H9 (cell line): Measurements from ENCODE around the gene ICE2. TPM values are rescaled to one million over a fixed set of nuclear protein-coding genes. Genes with fewer than 3 reads are reported as not detected.

Experiments used
- DNase-seq: peaks from one replicate; pipeline ENCODE4 v3.0.0-alpha.2; 2017
- H2AFZ ChIP-seq: one replicate; pipeline ENCODE4 v1.6.1; 2013; ENCODE audit warnings: mild to moderate bottlenecking, low read length, control low read depth, moderate library complexity
- H2AK5ac ChIP-seq: 2 replicates; pipeline ENCODE4 v1.6.1; 2013; ENCODE audit warnings: low read length, control low read depth, mixed read lengths; ENCODE audit not compliant: insufficient read length
- H2BK120ac ChIP-seq: one replicate; pipeline ENCODE4 v1.6.1; 2013; ENCODE audit warnings: low read depth, mild to moderate bottlenecking, low read length, control low read depth, inconsistent platforms; ENCODE audit not compliant: poor library complexity, severe bottlenecking
- H2BK12ac ChIP-seq: 2 replicates; pipeline ENCODE4 v1.6.1; 2013; ENCODE audit warnings: low read length, control low read depth, mixed read lengths, low read depth; ENCODE audit not compliant: insufficient read length
- H2BK15ac ChIP-seq: 2 replicates; pipeline ENCODE4 v1.6.1; 2013; ENCODE audit warnings: low read depth, low read length, control low read depth
- H2BK20ac ChIP-seq: one replicate; pipeline ENCODE4 v1.6.1; 2013; ENCODE audit warnings: low read depth, mild to moderate bottlenecking, low read length, control low read depth, inconsistent platforms; ENCODE audit not compliant: poor library complexity, severe bottlenecking
- H2BK5ac ChIP-seq: 2 replicates; pipeline ENCODE4 v1.6.1; 2013; ENCODE audit warnings: low read length, control low read depth, mixed read lengths; ENCODE audit not compliant: insufficient read length
- H3K14ac ChIP-seq: 2 replicates; pipeline ENCODE4 v1.6.1; 2013; ENCODE audit warnings: low read length, control low read depth; ENCODE audit not compliant: insufficient read depth
- H3K18ac ChIP-seq: 2 replicates; pipeline ENCODE4 v1.6.1; 2013; ENCODE audit warnings: low read depth, mild to moderate bottlenecking, mixed read lengths, low read length, control low read depth; ENCODE audit not compliant: insufficient read length
- H3K23ac ChIP-seq: 2 replicates; pipeline ENCODE4 v1.6.1; 2013; ENCODE audit warnings: low read length, control low read depth, mixed read lengths, low read depth; ENCODE audit not compliant: insufficient read length
- H3K23me2 ChIP-seq: 2 replicates; pipeline ENCODE4 v1.6.1; 2013; ENCODE audit warnings: low read depth, mild to moderate bottlenecking, mixed read lengths, low read length, control low read depth; ENCODE audit not compliant: insufficient read length, poor library complexity, severe bottlenecking
- H3K27ac ChIP-seq: 2 replicates; pipeline ENCODE4 v1.5.1; 2013; ENCODE audit warnings: low read length, control low read depth, mixed read lengths, low read depth; ENCODE audit not compliant: insufficient read length
- H3K27me3 ChIP-seq: 2 replicates; pipeline ENCODE4 v1.6.1; 2013; ENCODE audit warnings: low read length, control low read depth, inconsistent platforms; ENCODE audit not compliant: insufficient read depth
- H3K4ac ChIP-seq: 2 replicates; pipeline ENCODE4 v1.6.1; 2013; ENCODE audit warnings: low read depth, mild to moderate bottlenecking, control low read depth, inconsistent platforms, low read length, moderate library complexity
- H3K4me1 ChIP-seq: 2 replicates; pipeline ENCODE4 v1.6.1; 2013; ENCODE audit warnings: low read length, control low read depth, inconsistent platforms; ENCODE audit not compliant: insufficient read depth
- H3K4me2 ChIP-seq: 2 replicates; pipeline ENCODE4 v1.6.1; 2013; ENCODE audit warnings: low read length, control low read depth, mixed read lengths; ENCODE audit not compliant: insufficient read length, insufficient read depth
- H3K56ac ChIP-seq: 2 replicates; pipeline ENCODE4 v1.6.1; 2013; ENCODE audit warnings: low read depth, mild to moderate bottlenecking, mixed read lengths, low read length, control low read depth; ENCODE audit not compliant: insufficient read length
- H3K79me1 ChIP-seq: 2 replicates; pipeline ENCODE4 v1.6.1; 2013; ENCODE audit warnings: low read depth, mild to moderate bottlenecking, moderate library complexity, low read length, control low read depth, inconsistent platforms; ENCODE audit not compliant: insufficient read depth, poor library complexity, severe bottlenecking
- H3K79me2 ChIP-seq: 2 replicates; pipeline ENCODE4 v1.6.1; 2013; ENCODE audit warnings: low read length, control low read depth, inconsistent platforms; ENCODE audit not compliant: insufficient read depth
- H3K9ac ChIP-seq: 2 replicates; pipeline ENCODE4 v1.6.1; 2013; ENCODE audit warnings: low read length, control low read depth, mixed read lengths; ENCODE audit not compliant: insufficient read length; ENCODE audit errors: extremely low read depth
- H3K9me3 ChIP-seq: one replicate; pipeline ENCODE4 v1.6.1; 2013; ENCODE audit warnings: low read depth, low read length, inconsistent platforms; ENCODE audit not compliant: control insufficient read depth
- H3T11ph ChIP-seq: one replicate; pipeline ENCODE4 v1.6.1; 2013; ENCODE audit warnings: mild to moderate bottlenecking, low read length, control low read depth, inconsistent platforms
- H4K20me1 ChIP-seq: one replicate; pipeline ENCODE4 v1.6.1; 2013; ENCODE audit not compliant: control insufficient read depth, insufficient read length, insufficient read depth
- H4K5ac ChIP-seq: 2 replicates; pipeline ENCODE4 v1.6.1; 2013; ENCODE audit warnings: low read depth, mild to moderate bottlenecking, mixed read lengths, low read length, control low read depth; ENCODE audit not compliant: insufficient read length
- H4K8ac ChIP-seq: replicated peaks from 2 replicates; pipeline ENCODE4 v1.6.1; 2013; ENCODE audit warnings: low read length, control low read depth, mixed read lengths, low read depth; ENCODE audit not compliant: insufficient read length
- H4K91ac ChIP-seq: 2 replicates; pipeline ENCODE4 v1.6.1; 2013; ENCODE audit warnings: low read depth, mild to moderate bottlenecking, moderate library complexity, mixed read lengths, low read length, control low read depth; ENCODE audit not compliant: insufficient read length
- H3K27ac Mint-ChIP-seq, 3 experiments: 2 replicates in 2 of 3; 3 replicates in 1 of 3; pipeline ENCODE4 v1.8.0; 2020 to 2021; ENCODE audit warnings: mixed read lengths in 3 of 3, mild to moderate bottlenecking in 1 of 3, moderate library complexity in 1 of 3
- H3K27me3 Mint-ChIP-seq: 2 replicates; pipeline ENCODE4 v1.8.0; 2021; ENCODE audit warnings: low read depth, mild to moderate bottlenecking, moderate library complexity, mixed read lengths
- H3K36me3 Mint-ChIP-seq, 3 experiments: 2 replicates in 2 of 3; 3 replicates in 1 of 3; pipeline ENCODE4 v1.8.0; 2020 to 2021; ENCODE audit warnings: low read depth in 3 of 3, mixed read lengths in 3 of 3; ENCODE audit not compliant: insufficient read depth in 1 of 3
- H3K4me1 Mint-ChIP-seq, 2 experiments: 2 replicates each; pipeline ENCODE4 v1.8.0; 2020; ENCODE audit warnings: mixed read lengths in 2 of 2
- H3K4me3 Mint-ChIP-seq, 2 experiments: 2 replicates in 1 of 2; 3 replicates in 1 of 2; pipeline ENCODE4 v1.8.0; 2020 to 2021; ENCODE audit warnings: mild to moderate bottlenecking in 2 of 2, mixed read lengths in 2 of 2, moderate library complexity in 1 of 2
- H3K9me3 Mint-ChIP-seq, 2 experiments: 2 replicates in 1 of 2; 3 replicates in 1 of 2; pipeline ENCODE4 v1.8.0; 2020; ENCODE audit warnings: mild to moderate bottlenecking in 2 of 2, mixed read lengths in 2 of 2, moderate library complexity in 1 of 2
- WGBS: extraction: QIAGEN DNeasy Blood & Tissue Kit; methylation state at CpG from one replicate; pipeline ENCODE4 v1.1.7; 2013; ENCODE audit warnings: missing lambda C conversion rate, low lambda C conversion rate, mixed read lengths; ENCODE audit not compliant: insufficient read length; ENCODE audit errors: extremely low coverage; 5-methylcytosine and 5-hydroxymethylcytosine counted together
- total RNA-seq: library from RNA; stranded (reverse); gene quantifications from 2 replicates; pipeline ENCODE4 v1.2.1, GENCODE V29; 2021
- TF ChIP-seq, protein P1 (sequence below): fragments of 200-600 bp; sonication (generic); conservative IDR thresholded peaks from 3 replicates; pipeline ENCODE4 v1.8.0; 2021; ENCODE audit warnings: antibody characterized with exemption, mild to moderate bottlenecking

The ICE2 gene
- total RNA-seq, 1 experiment from 2014 or later, result 76.3 TPM

GRCh38 chr15:60396560-60396957 lies 82.4 kb downstream of the ICE2 start:
- no peak overlapping the region for H3K56ac ChIP-seq
- no peak overlapping the region for H3K23ac ChIP-seq
- H3K79me1 ChIP-seq, result no peaks in the 10 kb centered on the region
- H2AK5ac ChIP-seq, result no peak overlapping the region
- no peak overlapping the region for H3K9ac ChIP-seq
- H4K91ac ChIP-seq, result no peak overlapping the region
- peaks cover 23% of the 10 kb centered on the region for H3K23me2 ChIP-seq
- H2BK15ac ChIP-seq, result no peak overlapping the region
- Mint-ChIP-seq H3K9me3 (no peaks in the 10 kb centered on the region; a peak in 1 of 5 replicates), H3K36me3 (peaks cover 0 to 6% (median 3%) of the 10 kb centered on the region in 3 experiments; a peak in 2 of 7 replicates), H3K27ac (no peak overlapping the region; a peak in 1 of 7 replicates), H3K27me3 (peaks cover 40% of the 10 kb centered on the region), H3K4me3 (peak overlapping the region; percentile 73 to 84), H3K4me1 (peaks cover 60 to 61% of the 10 kb centered on the region in 2 experiments)
- H4K8ac ChIP-seq, result no peak overlapping the region
- TF ChIP-seq, protein P1, sequence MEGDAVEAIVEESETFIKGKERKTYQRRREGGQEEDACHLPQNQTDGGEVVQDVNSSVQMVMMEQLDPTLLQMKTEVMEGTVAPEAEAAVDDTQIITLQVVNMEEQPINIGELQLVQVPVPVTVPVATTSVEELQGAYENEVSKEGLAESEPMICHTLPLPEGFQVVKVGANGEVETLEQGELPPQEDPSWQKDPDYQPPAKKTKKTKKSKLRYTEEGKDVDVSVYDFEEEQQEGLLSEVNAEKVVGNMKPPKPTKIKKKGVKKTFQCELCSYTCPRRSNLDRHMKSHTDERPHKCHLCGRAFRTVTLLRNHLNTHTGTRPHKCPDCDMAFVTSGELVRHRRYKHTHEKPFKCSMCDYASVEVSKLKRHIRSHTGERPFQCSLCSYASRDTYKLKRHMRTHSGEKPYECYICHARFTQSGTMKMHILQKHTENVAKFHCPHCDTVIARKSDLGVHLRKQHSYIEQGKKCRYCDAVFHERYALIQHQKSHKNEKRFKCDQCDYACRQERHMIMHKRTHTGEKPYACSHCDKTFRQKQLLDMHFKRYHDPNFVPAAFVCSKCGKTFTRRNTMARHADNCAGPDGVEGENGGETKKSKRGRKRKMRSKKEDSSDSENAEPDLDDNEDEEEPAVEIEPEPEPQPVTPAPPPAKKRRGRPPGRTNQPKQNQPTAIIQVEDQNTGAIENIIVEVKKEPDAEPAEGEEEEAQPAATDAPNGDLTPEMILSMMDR, result no peak
- H3K4me2 ChIP-seq, result peak overlapping the region; percentile 87
- no peak overlapping the region for H3K18ac ChIP-seq
- H2BK20ac ChIP-seq, result no peak overlapping the region
- peaks cover 6% of the 10 kb centered on the region; the same call in 1 of the 2 replicates for H3K79me2 ChIP-seq
- H4K20me1 ChIP-seq, result no peaks in the 10 kb centered on the region
- WGBS, result no CpG with 5 or more reads among the region's 5 CpGs
- peaks cover 13% of the 10 kb centered on the region; the same call in 1 of the 2 replicates for H3K4me1 ChIP-seq
- H2BK5ac ChIP-seq, result no peak overlapping the region
- no peak overlapping the region for H4K5ac ChIP-seq
- H2AFZ ChIP-seq, result no peak overlapping the region
- H2BK120ac ChIP-seq, result no peak overlapping the region
- no peak for DNase-seq
- H3K27me3 ChIP-seq, result peaks cover 1% of the 10 kb centered on the region; the same call in 1 of the 2 replicates
- H3K4ac ChIP-seq, result no peak overlapping the region
- no peak overlapping the region for H3K14ac ChIP-seq
- no peak overlapping the region for H3K27ac ChIP-seq
- no peak overlapping the region for H3T11ph ChIP-seq
- H2BK12ac ChIP-seq, result no peak overlapping the region
- H3K9me3 ChIP-seq, result no peaks in the 10 kb centered on the region
